ENCODE measurements around the gene PCDHA3.
"Not testable (repeated sequence)": the region's sequence is repeated elsewhere in the genome, so short reads cannot be mapped to it uniquely, and the experiment has no call there.

- not testable (repeated sequence) for TF ChIP-seq REST (IDR thresholded peaks at IDR 0.05; ENCODE audit: borderline replicate concordance); SMC3 (conservative IDR thresholded peaks at IDR 0.05; ENCODE audit: poor library complexity); RAD21 (conservative IDR thresholded peaks at IDR 0.05); CTCF (IDR thresholded peaks at IDR 0.05; ENCODE audit: poor library complexity, severe bottlenecking)
Measured at GRCh38 chr5:140848139-140849102, 47.6 kb downstream of the PCDHA3 start, which contains the start of gene PCDHA9.
